Measurements from ENCODE around the gene OR13C5.

DNA sequence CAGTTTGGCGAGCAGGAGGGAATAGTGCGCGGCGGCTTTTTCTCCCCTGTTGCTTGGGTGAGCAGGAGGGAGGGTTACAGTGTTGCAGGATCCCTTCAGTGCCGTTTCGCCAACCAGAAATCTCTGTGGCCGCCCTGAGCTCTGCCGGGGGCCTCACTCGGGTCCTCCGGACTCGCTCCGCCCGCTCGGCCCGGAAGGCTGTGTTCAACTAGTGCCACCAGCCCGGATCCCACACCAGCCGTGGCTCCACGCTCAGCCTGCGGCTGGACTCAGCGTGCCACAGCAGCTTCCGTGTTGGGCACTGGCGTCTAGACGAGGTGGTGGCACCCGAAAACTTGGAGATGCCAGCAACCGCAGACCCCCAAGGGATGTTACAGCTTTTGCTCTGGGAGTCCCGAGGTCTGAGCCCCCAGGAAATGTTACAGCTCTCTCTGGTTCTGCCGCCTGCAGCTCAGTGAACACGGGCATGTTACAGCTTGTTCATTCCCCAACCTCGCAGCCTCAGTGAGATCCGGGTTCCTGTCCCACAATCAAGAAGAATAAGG, 34.8 kb upstream of the OR13C5 start:
- TF ChIP-seq, protein P1, sequence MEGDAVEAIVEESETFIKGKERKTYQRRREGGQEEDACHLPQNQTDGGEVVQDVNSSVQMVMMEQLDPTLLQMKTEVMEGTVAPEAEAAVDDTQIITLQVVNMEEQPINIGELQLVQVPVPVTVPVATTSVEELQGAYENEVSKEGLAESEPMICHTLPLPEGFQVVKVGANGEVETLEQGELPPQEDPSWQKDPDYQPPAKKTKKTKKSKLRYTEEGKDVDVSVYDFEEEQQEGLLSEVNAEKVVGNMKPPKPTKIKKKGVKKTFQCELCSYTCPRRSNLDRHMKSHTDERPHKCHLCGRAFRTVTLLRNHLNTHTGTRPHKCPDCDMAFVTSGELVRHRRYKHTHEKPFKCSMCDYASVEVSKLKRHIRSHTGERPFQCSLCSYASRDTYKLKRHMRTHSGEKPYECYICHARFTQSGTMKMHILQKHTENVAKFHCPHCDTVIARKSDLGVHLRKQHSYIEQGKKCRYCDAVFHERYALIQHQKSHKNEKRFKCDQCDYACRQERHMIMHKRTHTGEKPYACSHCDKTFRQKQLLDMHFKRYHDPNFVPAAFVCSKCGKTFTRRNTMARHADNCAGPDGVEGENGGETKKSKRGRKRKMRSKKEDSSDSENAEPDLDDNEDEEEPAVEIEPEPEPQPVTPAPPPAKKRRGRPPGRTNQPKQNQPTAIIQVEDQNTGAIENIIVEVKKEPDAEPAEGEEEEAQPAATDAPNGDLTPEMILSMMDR (tag by site-specific recombination; IDR thresholded peaks at IDR 0.05) = no peak
- TF ChIP-seq ZNF776 (tag by site-specific recombination; IDR thresholded peaks at IDR 0.05; ENCODE audit: borderline replicate concordance) = no peak

All from HEK293 (cell line).